Sigmoid colon (tissue), 4 donors: ENCODE measurements around the gene CACNA2D3.

Source experiments
- EP300 ChIP-seq, 4 donors: sonication (generic); formaldehyde crosslinking; IDR thresholded peaks; one replicate each; pipeline ENCODE4 v1.6.1; 2017; ENCODE audit warnings: antibody characterized with exemption in 4 of 4
- TF ChIP-seq, protein P1 (sequence below), 4 experiments: fragments of 450-650 bp in 3 of 4; fragments of 200-600 bp in 1 of 4; IDR thresholded peaks; one replicate each; pipeline ENCODE4 v1.5.1; 2016 to 2019; ENCODE audit warnings: antibody characterized with exemption in 4 of 4, mild to moderate bottlenecking in 3 of 4, moderate library complexity in 2 of 4

DNA sequence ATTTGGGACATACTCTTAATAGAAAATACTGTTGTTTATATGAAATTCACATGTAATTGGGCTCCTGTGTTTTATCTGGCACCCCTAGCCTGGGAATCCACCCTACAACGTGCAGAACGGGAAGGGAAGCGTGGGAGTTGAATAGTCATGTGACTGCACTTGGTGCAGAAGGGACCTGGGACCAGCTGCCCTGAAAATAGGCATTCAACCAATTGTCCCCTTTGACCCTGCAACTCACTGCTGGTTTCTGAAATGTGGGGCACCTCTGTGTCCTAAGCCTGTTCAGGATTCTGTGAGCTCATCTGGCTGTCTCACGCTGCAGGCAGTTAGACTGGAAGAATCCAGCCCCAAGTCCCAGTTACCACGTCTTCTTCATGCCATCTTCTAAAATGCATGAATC lies 79.7 kb downstream of the CACNA2D3 start:
- no peak for TF ChIP-seq EP300 (IDR thresholded peaks at IDR 0.05)
- TF ChIP-seq, protein P1, sequence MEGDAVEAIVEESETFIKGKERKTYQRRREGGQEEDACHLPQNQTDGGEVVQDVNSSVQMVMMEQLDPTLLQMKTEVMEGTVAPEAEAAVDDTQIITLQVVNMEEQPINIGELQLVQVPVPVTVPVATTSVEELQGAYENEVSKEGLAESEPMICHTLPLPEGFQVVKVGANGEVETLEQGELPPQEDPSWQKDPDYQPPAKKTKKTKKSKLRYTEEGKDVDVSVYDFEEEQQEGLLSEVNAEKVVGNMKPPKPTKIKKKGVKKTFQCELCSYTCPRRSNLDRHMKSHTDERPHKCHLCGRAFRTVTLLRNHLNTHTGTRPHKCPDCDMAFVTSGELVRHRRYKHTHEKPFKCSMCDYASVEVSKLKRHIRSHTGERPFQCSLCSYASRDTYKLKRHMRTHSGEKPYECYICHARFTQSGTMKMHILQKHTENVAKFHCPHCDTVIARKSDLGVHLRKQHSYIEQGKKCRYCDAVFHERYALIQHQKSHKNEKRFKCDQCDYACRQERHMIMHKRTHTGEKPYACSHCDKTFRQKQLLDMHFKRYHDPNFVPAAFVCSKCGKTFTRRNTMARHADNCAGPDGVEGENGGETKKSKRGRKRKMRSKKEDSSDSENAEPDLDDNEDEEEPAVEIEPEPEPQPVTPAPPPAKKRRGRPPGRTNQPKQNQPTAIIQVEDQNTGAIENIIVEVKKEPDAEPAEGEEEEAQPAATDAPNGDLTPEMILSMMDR (IDR thresholded peaks at IDR 0.05) = no peak
